Embryonic facial prominence (tissue), 1 donor: ENCODE data around the gene VAC14.

ENCODE experiments used
- DNase-seq: peaks from one replicate; pipeline ENCODE4 v3.0.0-alpha.2; 2016; ENCODE audit errors: extremely low spot score

VAC14 gene

DNA sequence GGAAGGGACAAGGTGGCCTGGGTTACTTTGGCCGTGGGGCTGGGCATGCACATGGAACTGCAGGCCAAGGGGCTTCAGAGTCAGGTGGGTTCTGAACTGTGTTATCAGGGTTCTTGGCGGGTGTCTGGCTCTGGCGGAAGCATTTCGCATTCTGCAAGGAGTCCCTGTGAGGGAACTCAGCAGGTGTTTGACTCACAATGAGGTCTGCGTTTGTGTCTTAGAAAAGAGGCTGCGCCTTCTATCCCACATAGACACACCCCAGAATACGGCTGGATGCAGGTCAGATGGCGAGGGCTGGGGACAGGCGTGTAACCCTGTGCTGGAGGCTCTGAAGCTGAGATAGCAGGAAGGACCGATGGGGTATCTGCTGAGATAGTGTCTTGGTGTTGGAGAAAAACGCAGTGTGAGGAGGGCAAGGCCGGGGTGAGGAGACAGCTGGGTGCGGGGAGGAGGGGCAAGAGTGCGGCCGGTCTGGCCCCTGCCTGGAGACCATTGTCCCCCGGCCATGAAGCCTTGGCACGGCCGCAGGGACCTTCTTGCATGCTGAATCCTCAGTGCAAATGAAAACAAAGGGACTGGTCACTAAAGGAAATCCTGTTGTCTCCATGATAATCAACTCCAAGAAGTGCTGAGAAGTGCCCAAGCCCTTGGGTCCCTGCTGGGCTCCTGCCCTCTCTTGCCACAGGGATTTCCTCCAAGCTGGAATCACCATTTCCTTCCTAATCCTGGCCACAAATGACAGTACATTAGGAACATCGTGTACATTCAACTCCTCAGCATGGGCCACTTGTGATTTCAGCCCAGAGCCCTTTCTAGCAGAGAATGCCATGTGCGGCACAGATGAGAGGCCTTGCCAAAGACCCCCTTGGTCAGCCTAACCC, 92.4 kb downstream of the VAC14 start:
- DNase-seq = no peak

DNA sequence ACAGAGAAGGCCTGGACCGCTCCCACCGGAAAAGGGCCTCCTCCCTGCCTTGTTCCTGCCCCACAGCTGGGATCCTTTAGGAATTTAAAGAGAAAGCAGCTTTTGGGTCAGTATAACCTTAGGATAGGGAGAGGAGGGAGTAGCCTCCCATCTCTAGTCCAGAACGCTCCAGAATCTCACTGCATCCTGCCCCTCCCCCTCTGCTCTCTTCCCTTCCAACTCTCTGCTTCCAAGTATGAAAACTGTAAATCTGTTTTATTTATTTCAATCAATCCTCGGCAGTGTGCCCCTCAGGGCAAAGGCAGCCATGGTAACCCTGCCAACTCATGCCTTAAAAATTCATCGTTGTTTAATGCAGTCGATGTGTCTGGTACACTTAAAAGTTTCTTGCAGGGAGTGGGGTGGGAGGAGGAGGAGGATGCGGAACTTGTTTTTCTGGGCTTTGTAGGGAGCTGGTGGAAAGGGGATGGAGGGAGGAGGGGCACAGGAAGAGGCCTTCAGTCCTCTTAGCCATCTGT, 94.0 kb downstream of the VAC14 start:
- DNase-seq = peak; percentile 55

DNA sequence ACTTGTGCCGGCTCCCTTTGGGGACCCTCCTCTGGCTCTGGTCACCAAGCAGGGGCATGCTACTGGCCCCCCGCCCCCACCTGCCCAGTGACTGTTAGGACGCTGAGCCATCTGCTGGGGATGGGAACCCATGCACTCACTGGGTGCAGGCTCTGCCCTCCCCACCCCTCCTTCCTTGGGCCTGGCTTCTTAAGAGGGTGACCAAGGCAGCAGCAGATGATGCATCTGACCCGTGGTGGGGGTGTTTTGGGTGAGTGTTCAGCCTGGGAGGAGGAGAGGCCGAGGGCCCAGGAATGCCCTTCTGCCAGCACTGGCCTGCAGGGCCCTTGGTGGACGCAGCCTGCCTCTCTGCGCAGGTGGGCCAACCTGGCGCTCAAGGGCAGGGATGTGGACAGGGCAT, 95.9 kb downstream of the VAC14 start:
- DNase-seq = no peak

DNA sequence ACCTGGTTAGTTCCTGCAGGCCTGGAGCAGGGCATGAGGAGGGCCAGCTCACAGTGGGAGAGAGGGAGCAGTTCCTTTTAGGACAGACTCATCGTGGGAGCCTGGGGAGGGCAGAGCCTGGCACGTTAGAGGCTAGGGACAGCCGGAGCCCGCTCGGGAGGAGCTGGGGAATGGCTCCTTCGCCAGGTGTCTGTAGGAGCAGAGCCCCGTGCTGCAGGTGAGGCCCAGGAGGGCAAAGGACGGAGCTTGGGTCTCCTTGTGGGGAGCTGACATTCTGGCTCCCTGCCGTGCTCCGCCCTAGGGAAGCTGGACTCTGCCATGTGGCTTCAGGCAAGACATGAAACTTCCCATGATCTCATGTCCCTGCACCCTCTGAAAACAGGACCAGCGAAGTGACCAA, 96.4 kb downstream of the VAC14 start:
- DNase-seq = no peak

DNA sequence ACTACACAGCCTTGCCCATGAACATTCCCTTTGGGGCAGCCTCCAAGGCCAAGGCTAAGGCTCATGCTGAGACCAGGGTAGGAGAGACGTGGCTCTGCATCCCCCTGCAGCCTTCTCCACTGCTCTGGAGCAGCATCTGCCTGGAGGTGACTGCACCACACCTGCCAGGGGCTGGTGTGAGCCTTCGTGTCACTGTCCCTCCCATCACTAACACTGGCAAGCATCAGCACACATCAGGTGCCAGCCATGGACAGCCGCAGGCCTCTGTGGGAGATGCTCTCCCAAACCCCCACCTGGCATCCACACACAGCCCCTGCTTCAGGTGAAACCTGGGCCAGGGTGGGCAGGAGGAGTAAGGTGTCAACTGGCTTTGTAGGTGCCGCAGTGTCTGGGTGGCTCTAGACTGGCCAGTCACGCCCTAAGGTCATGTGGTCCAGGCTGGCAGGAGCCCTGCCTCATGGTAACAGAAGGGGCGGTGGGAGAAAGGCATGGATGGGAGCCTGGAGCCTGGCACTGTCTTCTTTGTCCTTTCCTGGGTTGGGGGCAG, 97.0 kb downstream of the VAC14 start:
- no peak for DNase-seq

DNA sequence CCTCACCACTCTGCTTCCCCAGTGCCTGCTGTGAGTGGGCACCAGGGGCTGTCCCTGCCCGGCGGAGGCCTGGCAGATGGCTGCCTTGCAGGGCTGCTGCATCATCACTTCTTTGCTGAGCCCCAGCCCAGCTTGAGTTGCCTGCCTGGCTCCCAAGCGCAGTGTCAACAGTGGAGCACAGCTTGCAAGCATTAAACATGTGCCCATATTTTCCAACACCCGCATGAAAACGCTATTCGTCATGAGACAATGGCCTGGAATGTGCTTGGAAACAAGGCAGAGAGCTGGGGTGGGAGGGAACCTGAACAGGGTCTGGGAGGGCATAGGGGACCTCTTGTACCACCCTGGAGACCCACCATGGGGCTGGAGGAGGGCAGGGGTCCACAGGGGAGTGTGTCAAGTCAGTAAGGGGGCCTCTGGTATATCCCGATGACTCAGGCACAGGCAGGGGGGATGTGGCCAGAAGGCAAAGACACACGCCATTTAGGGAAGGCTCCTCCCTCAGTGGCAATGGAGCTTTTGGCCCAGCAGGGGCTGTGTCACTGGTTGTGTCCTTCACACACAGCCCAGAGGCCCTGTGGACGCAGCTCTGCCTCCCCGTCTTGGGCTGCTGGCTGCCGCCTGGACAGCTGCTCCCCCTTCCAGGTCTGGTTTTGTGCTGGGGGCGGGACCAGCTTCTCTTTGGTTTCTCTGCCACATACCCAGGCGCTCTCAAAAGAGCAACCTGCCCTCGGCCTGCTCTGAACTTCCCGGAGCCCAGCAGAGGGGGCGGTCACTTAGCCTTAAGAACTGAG, 97.7 kb downstream of the VAC14 start:
- DNase-seq = no peak

DNA sequence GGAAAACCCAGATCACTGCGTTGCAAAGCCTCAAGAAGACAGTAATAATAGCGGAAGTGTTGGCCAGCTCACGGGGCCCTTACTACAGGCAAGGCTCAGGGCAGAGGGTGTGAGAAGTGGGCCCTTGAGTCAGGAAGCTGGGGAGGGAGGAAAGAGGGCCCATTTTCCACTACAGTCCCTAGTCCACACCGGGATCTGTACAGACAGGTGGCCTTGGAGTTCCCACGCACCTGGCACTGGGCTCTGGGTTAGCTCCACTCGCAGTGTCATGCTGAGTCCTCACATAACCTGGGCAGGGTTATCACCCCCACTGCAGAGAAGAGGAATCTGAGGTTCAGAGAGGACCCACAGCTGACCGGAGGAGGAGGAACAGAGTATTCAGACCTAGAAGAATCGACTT, 98.3 kb downstream of the VAC14 start:
- no peak for DNase-seq

DNA sequence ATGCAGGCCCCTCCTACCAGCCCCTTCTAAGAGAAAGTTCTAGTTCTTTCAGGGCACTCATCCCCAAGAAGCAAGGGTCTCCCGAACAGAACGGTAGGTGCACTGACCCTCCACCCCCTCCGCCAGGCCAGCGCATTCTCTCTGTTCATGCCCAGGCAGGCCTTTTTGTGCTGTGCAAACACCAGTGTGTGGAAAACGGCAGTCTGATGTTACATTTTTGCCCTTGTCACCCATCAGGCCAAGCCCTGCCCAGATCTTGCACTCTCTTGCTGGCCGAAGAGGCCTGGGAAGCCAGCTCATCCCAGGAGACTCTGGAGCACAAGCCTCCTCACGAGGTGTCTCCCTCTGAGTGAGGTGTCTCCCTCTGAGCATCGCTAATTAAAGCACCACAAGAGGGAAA, 99.0 kb downstream of the VAC14 start:
- no peak for DNase-seq

DNA sequence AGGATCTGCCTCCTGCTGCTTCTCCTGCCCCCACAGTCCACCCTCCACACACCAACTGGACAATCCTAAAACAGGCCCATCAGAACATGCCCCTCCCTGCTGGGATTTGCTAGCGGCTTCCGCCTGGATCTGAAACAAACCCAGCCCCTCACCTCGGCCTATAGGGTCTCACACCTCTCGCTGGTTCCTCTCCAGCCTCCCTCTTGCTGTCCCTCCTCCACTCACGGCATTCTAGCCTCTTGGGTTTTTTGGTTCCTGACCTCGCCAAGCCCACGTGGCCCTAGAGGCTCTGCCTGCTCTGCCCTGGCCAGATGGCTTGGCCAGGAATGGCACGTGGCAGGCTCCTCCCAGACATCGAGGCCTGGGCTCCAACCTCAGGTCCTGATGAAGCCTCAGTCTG, 99.4 kb downstream of the VAC14 start:
- no peak for DNase-seq

DNA sequence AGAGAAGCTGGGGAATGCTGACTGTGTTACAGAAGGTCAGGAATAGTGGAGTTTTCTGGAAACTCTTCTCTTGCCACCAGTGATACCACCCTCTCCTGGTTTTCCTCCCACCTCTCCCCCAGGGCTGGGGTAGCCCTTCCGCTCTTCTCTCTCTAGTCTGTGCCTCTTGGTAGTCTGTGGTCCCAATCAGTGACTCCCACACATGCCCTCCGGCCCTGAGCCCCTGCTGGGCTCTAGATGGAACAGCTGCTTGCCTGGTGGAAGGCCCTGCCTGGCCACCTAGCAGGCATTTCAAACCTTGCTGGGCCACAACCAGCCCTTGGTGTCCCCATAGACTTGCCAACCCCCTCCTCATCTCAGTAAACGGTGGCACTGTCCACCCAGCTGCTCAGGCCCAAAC, 99.9 kb downstream of the VAC14 start:
- DNase-seq = no peak

DNA sequence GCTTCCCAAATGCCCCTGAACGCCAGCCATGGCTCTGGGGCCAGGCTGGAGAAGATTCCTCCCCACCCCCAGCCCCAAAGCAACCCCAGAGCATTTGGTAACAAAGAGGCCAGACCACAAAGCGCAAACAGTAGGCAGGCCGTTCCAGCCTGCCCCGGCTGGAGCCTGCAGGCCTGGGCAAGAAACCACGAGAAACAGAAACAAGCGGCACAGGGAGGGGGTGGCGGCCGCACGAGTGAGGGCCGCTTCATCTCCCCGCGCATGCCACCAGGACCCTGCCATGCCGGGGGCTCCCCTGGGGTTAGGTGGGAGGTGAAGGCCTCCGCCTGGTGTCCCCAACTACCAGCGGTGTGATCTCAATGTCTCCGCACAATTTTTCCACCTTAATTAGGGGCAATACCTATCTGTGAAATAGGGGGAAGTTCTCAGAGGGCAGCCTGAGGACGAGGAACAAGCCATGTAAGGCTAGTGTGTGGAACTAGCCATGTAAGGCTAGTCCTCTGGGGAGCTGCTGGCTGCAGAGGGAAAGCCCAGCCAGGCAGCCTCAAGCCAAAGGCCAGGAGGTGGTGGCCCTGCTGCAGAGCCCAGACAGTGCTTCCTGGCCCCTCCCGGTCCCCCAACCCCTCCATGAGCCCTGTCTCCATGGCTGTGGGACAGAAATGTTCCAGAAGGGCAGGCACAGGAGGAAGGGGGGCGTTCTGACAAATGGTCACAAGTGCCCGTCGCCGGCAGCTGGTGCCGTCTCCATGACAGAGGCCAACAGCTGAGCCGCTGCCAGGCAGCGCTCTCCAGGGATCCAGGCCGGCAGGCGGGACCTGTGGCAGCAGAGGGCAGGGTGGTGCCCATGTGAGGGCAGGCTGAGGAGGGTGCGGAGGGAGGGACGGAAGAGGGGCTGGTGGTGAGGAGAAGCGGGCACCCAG, 100.6 kb downstream of the VAC14 start:
- no peak for DNase-seq

DNA sequence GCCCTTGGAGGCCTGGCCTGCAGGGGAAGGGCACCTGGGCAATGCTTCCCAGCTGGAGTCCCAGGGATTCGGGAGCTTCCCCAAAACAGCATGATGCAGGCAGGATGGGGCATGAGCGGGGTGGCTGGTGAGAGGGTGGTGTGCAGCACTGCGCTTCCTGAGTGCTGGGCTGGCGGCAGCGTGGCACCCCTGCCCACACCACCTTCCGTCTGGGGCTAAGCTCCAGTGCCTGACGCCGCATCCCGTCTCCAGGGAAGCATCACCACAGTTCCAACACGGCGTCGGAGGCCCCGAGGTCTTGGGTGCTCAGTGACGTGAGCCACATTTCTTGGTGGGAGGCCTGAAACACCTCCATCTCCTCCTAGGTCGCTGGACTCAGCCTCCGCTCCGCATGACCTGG, 101.3 kb downstream of the VAC14 start:
- DNase-seq = no peak

DNA sequence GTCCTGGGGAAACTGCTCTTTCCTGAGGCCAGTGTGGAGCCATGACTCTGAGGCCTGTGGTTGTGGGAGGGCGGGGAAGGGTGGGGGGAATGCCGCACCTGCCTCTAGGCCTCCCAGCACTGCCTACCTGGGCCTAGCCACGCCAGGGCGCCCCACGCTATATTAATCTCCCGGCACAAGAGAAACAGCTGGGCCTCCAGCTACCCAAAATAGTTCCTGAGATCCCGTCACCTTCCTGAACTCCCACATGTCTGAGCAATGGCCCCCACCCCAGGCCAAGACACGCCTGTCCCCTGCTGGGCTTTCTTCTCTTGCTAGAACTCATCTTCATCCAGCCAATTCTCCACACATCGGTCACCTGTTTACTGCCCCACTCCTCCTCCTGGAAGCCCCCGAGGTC, 102.1 kb downstream of the VAC14 start:
- DNase-seq = no peak

DNA sequence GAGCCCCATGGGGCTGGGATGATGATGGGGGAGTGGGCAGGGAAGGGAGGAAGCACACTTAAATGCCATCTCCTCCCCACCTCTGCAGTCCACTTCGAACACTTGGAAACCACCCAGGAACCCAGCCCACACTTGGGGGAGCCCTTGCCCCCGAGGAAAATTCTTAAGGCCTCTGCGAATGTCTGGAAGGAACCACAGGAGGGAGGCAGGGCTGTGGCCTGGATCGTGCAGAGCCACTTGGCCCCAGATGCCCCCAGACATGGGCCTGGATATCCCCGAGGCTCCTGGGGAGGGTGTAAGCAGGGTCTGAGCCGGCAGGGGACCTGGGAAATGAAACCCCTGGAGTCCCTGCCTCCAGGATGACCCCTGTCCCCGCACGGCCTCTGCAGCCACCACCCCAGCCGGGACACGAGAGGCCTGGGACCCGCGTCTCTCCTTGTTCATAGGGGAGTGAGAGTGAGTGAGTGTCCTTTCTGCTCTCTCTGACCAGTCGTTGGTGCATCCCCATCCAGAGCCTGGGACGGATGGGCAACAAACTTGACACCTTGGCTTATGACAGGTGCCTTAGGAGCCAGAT, 103.3 kb downstream of the VAC14 start:
- DNase-seq = no peak

DNA sequence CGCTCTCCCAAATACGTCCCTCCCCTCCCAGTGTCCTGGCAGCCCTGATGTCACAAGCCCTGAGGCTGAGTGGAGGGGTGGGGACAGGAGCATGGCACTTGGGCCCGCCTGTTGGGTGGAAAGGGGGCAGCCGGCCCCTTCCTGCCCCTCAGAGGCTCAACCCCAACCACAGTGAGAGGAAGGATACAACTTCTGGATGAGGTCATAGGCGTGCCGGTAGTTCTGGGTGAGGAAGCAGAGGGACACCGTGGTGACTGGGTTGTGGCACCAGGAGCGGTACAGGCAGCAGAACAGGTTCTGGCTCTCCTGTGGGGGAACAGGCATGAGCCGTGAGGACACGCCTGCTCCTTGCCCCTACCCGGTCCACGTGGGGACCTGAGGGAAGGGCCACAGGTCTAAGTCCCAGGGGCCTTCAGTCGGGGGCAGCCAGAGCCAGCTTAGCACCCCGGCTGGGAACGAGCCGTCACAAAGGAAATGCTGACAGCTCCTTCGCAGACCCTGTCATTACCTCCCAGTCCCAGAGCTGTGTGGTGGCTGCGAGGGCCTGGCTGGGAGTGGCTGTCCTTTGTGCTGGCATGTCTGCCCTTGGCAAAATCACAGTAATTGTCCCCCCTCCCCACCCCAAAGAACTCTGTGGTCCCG, 103.9 kb downstream of the VAC14 start:
- no peak for DNase-seq

DNA sequence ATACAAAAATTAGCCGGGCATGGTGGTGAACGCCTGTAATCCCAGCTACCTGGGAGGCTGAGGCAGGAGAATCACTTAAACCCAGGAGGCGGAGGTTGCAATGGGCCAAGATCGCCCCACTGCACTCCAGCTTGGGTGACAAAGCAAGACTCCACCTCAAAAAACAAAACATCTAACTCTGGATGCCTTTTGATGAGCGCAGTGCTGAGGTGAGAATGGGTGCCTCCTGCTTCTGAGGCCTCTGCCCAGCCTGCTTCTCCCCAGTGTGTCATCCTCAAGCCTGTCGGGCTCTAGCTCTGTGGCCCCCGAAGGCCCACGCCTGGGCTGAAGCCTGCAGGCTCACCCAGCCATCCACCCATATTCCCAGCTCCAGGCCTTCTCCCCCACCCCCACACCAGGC, 104.6 kb downstream of the VAC14 start:
- no peak for DNase-seq

DNA sequence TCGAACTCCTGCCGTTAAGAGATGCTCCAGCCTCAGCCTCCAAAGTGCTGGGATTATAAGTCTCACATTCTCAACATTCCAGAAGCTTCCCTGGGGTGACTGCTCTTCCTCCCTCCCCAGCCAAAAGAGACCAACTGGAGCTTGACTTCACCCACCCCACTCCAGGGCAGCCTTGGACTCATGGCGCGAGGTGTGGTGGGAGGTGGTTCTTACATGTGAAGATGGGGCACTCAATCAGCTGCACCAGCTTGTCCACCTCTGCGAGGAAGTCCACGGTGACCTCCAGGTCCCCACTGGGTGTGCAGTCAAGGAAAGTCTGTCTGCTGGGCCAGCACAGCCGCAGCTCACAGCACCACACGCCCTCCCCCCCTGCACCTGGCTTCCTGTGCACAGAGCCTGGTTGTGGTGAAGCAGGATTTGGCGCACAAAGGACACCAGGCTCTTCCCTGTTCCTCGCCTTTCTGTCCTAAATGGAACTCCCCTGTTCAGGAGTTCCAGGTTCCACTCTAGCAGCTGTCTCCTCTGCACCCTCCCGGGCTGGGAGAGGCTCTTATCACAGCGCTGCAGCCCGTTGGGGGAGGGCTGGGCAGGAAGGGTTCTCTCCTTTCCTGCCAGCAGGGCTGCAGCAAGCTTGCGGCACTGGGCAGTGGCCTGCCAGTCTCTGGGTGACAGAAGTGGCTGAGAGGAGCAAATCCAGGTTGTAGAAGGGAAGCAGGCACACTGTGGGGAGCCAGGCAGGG, 105.5 kb downstream of the VAC14 start:
- DNase-seq = no peak

DNA sequence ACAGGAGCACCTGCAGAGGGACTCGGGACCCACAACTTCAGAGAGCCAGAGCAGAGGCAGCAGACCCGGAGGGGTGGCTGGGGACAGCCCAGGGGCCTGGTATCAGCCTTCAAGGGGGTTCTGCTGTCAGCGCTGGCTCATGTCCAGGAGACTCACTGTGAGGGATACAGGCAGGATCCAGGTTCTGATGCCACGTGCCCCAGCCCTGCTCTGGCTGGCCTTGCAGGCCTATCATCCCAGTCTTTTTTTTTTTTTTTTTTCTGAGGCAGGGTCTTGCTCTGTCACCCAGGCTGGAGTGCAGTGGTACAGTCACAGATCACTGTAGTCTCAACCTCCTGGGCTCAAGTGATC, 106.1 kb downstream of the VAC14 start:
- no peak for DNase-seq

DNA sequence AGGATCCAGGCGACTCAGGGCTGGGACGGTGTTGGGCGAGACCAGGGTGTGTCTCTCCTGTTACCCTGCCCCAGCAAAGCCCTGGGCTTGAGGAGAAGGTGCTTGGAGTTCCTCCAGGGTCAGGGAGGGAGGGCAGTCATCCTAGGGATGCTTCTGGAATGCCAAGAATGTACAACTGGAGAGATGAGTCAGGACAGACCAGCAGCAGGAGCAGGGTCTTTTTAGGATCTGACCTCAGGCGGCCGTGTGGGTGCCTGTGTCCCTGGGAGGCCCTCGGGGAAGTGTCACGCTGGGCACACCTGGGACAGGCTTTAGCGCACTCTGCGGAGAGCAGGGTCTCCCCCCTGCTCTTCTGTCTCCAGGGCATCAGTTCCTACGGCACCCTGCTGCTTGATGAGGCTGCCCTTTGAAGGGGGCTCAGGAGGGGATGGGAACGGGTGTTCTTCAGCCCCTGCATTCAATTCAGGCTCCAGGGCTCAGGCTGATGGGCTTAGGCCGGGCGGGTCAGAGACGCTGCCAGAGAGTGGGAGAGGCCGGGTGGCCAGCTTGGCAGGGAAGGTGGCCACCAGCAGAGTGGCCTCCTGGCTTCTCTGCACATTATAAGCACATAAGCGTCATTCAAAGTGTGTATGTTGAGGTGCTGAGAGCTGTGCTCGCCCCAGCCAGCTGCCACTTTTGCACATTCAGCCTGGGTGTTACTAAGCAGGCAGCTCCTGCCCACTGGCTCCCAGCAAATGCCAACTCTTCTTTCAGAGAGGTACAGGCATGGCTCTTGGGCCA, 106.7 kb downstream of the VAC14 start:
- DNase-seq = no peak
